GOT3 (cell line): Measurements from ENCODE around the gene L3MBTL4.

Experiments used
- DNase-seq: peaks from one replicate; lab custom pipeline; 2025; ENCODE audit warnings: mixed read lengths; lab: John Stamatoyannopoulos, UW

Gene L3MBTL4

DNA sequence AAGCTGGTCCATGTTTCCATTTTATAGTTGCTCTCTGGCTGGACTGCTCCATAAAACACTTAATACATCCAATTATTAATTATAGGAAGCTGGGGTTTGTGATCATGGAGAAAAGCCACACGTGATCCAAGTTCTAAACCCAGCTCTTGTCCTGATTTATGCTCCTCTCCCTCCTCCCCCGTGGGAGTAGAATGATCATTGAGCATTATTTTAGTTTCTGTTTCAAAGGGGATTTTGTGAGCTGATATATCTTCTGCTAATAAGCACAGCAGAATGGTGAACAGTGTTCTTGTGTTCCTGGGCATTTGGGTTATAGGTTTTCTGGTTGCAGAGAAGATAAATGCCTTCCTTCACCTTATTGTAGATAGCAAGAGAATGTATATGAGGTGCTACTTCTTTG lies 383.7 kb downstream of the L3MBTL4 start:
- no peak for DNase-seq

GRCh38 chr18:6024745-6025248 lies 389.9 kb downstream of the L3MBTL4 start:
- DNase-seq = no peak

GRCh38 chr18:6023551-6023950 lies 391.2 kb downstream of the L3MBTL4 start:
- DNase-seq = no peak

- no peak for DNase-seq
These were observed 391.9 kb downstream of the L3MBTL4 start for GRCh38 chr18:6022845-6023244.

- DNase-seq = no peak
These were observed 392.7 kb downstream of the L3MBTL4 start for GRCh38 chr18:6022074-6022444.

GRCh38 chr18:6021306-6022073 lies 393.2 kb downstream of the L3MBTL4 start:
- DNase-seq = no peak

DNA sequence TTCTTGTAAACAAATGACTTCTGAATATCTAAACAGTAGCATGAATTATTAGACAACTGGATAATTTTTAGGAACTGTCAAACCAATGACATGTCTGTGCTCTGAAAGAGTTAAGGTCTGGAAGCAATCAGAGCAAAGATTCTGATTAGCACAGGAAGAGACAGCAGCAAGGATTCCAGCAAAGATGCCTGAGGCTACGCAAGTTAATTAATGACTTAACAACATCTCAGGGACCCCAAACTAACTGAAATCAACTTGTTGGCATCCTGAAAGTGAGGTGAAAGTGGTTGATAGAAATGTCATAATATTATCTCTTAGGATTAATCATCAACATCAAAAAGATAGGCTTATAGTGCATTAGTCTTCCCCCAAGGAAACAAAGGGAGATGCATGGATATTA lies 396.0 kb downstream of the L3MBTL4 start:
- no peak for DNase-seq

- DNase-seq = no peak
These were observed 397.5 kb downstream of the L3MBTL4 start for GRCh38 chr18:6017171-6017570.

DNA sequence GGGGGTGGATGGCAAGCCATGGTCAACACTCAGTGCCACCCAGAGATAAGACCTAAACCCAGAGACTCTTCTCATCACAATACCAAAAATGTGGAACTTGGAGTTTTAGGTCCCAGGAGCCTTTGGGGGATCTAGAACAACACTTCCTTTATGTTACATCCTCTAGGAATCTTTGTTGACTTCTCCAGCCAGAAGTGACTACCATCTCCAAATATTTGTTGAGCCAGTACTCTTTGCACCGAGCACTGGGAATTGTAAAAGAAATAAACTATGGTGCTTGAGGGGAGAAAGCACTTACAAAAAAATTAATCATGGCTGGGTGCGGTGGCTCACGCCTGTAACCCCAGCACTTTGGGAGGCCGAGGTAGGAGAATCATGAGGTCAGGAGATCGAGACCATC lies 399.3 kb downstream of the L3MBTL4 start:
- DNase-seq = no peak

DNA sequence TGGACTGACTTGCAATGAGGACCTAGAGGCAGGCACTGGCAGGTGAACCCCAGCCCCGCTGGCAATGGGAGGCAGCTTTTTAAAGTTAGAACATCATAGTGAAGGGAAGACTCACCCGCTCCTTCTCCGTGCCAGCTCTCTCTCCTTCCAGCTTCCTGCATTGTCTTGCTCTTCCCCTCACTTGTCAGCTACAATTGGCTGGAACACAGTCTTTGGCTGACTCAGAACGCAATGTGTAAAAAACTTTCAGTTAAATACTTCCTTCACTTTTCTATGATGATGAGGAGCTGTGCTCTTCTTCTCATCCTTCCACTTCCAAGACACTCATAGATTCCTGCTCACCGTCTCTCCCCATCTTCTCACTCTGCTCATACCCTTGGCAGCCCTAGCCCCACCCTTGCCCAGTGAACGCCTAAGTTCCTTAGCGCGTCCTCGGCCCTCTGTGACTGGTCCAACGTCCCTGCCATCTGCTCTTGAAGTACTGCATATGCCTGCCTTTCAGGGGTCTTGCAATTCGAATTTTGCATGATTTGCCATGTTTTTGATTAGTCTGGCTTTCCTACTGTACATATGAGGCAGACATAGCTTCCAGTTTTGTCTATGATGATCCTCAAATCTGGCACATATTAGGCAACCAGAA lies 401.4 kb downstream of the L3MBTL4 start:
- no peak for DNase-seq

- no peak for DNase-seq
These were observed 403.8 kb downstream of the L3MBTL4 start for GRCh38 chr18:6010921-6011320.

DNA sequence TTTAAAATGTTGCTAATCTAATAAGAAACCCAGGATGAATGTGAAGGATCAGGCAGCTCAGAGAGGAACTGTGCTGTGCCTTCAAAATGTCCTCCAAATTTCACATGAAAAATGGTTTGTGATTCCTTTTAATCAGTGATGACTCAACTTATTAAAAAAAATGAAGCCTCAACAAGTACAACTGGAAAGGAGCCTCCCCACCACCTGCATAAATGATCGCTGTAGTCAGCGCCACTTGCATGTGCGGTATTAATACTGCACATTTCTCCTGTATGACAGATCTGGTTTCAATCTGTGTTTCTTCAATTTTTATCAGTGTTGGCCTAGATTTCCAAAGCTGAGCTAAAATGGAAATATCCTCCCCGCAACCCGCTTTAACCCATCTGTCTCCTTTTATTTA lies 404.4 kb downstream of the L3MBTL4 start:
- no peak for DNase-seq

DNA sequence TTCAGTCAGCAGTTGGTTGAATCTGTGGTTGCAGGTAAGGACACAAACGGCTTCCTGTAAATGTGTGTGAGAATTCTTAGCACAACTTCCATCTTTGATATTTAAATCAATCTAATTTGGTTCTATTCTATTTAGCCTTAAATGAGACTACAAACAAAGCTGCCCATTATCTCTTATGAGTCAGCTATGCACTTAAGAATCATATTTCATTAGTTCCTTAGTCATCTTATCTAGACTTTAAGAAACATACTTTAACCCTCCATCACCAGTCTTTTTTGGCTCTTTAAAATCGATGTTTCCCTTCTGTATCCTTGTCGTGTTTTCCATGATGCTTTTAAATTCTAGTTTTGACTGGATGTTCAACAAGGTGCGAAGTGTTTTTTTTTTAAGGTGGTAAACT lies 405.0 kb downstream of the L3MBTL4 start:
- DNase-seq = no peak

- DNase-seq = no peak
These were observed 410.0 kb downstream of the L3MBTL4 start for GRCh38 chr18:6004683-6005082.

DNA sequence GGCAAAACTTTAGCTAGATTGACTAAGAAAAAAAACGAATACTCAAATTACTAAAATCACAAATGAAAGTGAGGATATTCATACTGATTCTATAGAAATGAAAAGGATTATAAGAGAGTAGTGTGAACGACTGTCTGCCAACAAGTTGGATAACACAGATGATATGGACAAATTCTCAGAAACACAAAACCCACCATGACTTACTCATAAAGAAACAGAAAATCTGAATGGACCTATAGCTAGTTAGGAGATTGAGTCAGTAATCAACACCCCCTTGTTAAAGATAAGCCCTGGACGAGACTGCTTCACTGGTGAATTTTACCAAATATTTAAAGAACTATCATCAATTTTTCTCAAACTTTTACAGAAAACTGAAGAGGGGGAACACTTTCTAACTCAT lies 410.6 kb downstream of the L3MBTL4 start:
- DNase-seq = no peak

DNA sequence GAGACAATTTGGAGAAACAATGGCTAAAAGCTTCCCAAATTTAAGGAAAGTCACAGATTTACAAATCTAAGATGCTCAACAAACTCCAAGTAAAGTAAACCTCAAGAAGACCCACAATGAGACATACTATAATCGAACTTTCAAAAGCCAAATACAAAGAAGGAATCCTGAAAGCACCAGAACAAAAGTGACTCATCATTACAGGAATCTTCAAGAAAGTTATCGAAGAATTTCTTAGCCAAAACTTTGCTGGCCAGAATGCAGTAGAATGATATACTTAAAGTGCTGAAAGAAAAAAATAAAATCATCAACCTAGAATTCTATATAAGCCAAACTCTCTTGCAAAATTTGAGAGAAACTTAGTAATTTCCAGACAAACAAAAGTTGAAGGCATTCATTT lies 412.8 kb downstream of the L3MBTL4 start:
- DNase-seq = no peak

DNA sequence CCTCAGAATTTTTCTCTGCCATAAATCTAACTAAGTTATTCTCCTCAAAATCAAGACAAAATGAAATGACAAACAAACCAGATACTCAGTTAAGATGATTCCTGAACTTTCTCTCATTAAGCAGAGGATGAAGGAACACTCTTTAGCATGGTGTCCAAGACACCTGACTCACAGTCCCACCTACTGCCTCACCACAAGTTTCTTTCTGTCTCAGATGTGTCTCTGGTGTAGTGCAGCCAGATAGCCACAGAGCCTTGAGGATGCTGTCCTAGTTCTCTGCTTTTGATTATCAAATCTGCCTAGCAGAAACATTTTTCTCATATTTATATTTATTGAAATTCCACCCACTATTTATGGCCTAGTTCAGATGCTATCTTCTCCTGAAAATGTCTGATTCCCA lies 415.8 kb downstream of the L3MBTL4 start:
- DNase-seq = no peak

- DNase-seq = no peak
These were observed 416.4 kb downstream of the L3MBTL4 start for GRCh38 chr18:5998166-5998881.

DNA sequence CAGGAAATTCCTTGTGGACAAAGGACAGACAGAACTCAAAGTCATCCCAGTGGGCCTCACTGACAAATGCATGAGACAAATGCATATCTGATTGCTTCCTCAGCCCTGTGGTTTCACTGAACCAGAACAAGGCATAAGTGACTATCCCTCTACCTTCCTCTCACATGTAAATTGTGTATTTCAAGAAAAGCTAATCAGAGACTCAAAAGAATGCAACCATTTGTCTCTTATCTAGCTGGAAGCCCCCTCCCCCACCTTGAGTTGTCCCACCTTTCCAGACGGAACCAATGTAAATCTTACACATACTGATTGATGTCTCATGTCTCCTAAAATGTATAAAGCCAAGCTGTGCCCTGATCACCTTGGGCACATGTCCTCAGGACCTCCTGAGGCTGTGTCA lies 417.4 kb downstream of the L3MBTL4 start:
- no peak for DNase-seq

- no peak for DNase-seq
These were observed 419.1 kb downstream of the L3MBTL4 start for GRCh38 chr18:5995626-5996025.

GRCh38 chr18:5993938-5994337 lies 420.8 kb downstream of the L3MBTL4 start:
- no peak for DNase-seq

GRCh38 chr18:5992381-5992780 lies 422.3 kb downstream of the L3MBTL4 start:
- DNase-seq = no peak

DNA sequence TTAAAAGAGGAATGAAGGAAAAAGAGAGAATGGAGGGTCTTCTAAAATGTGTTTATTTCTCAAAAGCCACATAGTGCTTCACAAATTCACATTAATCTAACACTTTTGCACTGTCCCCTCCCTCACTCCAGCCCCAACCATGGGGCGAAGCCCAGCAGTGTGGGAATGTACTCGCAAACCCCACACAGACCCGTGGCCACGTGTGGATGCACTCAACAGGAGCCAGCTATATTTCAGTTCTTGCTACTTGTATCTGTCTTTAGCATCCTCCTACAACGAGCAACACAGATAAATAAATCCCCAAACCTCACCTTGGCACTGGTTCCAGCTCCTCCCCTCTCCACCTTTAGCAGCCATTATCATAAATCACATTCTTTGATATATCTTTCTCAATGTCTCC lies 427.5 kb downstream of the L3MBTL4 start:
- no peak for DNase-seq
